GM19395 (cell line): ENCODE data around the gene TMOD2.

ENCODE experiments used
- ATAC-seq: cut with Tn5 transposase; IDR thresholded peaks from one replicate; pipeline ENCODE4 v1.9.1; 2021; ENCODE audit warnings: mild to moderate bottlenecking, moderate library complexity; ENCODE audit not compliant: unreplicated experiment

Gene TMOD2

GRCh38 chr15:51735228-51736010, 16.0 kb upstream of the TMOD2 start:
- no peak for ATAC-seq

GRCh38 chr15:51736069-51736468, 15.3 kb upstream of the TMOD2 start:
- ATAC-seq = no peak

- ATAC-seq = peak; percentile 47
Observed at GRCh38 chr15:51736751-51737521, 14.5 kb upstream of the TMOD2 start.

- ATAC-seq = peak; percentile 41
Observed at GRCh38 chr15:51737522-51738305, 13.7 kb upstream of the TMOD2 start, which contains the start of gene LYSMD2. TSS of gene LYSMD2 (minus strand) at chr15:51737655. CDS start at chr15:51737622, 33 bp downstream.

- no peak for ATAC-seq
Observed at GRCh38 chr15:51738553-51738952, 12.8 kb upstream of the TMOD2 start.

GRCh38 chr15:51739061-51739712, 12.2 kb upstream of the TMOD2 start:
- no peak for ATAC-seq

GRCh38 chr15:51749307-51749706, 2.1 kb upstream of the TMOD2 start:
- no peak for ATAC-seq

GRCh38 chr15:51750186-51750585, 1.2 kb upstream of the TMOD2 start:
- no peak for ATAC-seq

- ATAC-seq = peak; percentile 54
Observed at GRCh38 chr15:51751697-51752683, 593 bp downstream of the TMOD2 start.

- ATAC-seq = no peak
Observed at GRCh38 chr15:51752888-51753287, 1.5 kb downstream of the TMOD2 start.

- no peak for ATAC-seq
Observed at GRCh38 chr15:51754267-51754666, 2.9 kb downstream of the TMOD2 start.

- ATAC-seq = no peak
Observed at GRCh38 chr15:51755790-51756189, 4.4 kb downstream of the TMOD2 start.

GRCh38 chr15:51756482-51756881, 5.1 kb downstream of the TMOD2 start:
- no peak for ATAC-seq

- ATAC-seq = no peak
Observed at GRCh38 chr15:51757450-51757849, 6.1 kb downstream of the TMOD2 start.

- no peak for ATAC-seq
Observed at GRCh38 chr15:51758645-51759044, 7.2 kb downstream of the TMOD2 start.

- ATAC-seq = no peak
Observed at GRCh38 chr15:51759557-51760070, 8.2 kb downstream of the TMOD2 start.

- ATAC-seq = no peak
Observed at GRCh38 chr15:51760805-51761204, 9.4 kb downstream of the TMOD2 start.

GRCh38 chr15:51765751-51766150, 14.4 kb downstream of the TMOD2 start:
- ATAC-seq = no peak

- no peak for ATAC-seq
Observed at GRCh38 chr15:51766341-51766740, 14.9 kb downstream of the TMOD2 start.
